BJ (cell line): ENCODE data around the gene CNTN5. TPM values are rescaled to one million over a fixed set of nuclear protein-coding genes. Genes with fewer than 3 reads are reported as not detected.

Experiments
- CTCF ChIA-PET: fragments of 350-600 bp; formaldehyde crosslinking; extraction: SDS; loops from one replicate; lab custom pipeline; 2021; ENCODE audit warnings: antibody characterized with exemption, inconsistent platforms; lab: Yijun Ruan, JAX
- POLR2A ChIA-PET: fragments of 300-600 bp; sonication (Branson Sonifier 250); formaldehyde crosslinking; extraction: SDS; loops from one replicate; lab custom pipeline; 2021; ENCODE audit warnings: antibody characterized with exemption; lab: Charles Lee
- DNase-seq: peaks from one replicate; pipeline ENCODE4 v3.0.0-alpha.2; 2011; ENCODE audit warnings: low read depth
- H3K27me3 ChIP-seq: 2 replicates; pipeline ENCODE4 v1.6.0; 2011; ENCODE audit warnings: low read length; ENCODE audit not compliant: control insufficient read depth, insufficient read depth
- H3K36me3 ChIP-seq: 2 replicates; pipeline ENCODE4 v1.5.1; 2011; ENCODE audit warnings: low read length; ENCODE audit not compliant: control insufficient read depth, insufficient read depth
- H3K4me3 ChIP-seq: 2 replicates; pipeline ENCODE4 v1.5.1; 2011; ENCODE audit warnings: low read depth, mild to moderate bottlenecking, control low read depth, low read length
- polyA plus RNA-seq: library from polyadenylated mRNA; depleted of rRNA; stranded (reverse); fragments of >200 nt; gene quantifications from 2 replicates; pipeline ENCODE4 v1.2.3, GENCODE V29; 2011
- TF ChIP-seq, protein P1 (sequence below): IDR thresholded peaks from 2 replicates; pipeline ENCODE4 v1.5.1; 2011; ENCODE audit warnings: low read depth, mild to moderate bottlenecking, control low read depth, inconsistent platforms, low read length, moderate library complexity; ENCODE audit not compliant: insufficient read depth

Gene CNTN5
- polyA plus RNA-seq, 1 experiment, result not detected

DNA sequence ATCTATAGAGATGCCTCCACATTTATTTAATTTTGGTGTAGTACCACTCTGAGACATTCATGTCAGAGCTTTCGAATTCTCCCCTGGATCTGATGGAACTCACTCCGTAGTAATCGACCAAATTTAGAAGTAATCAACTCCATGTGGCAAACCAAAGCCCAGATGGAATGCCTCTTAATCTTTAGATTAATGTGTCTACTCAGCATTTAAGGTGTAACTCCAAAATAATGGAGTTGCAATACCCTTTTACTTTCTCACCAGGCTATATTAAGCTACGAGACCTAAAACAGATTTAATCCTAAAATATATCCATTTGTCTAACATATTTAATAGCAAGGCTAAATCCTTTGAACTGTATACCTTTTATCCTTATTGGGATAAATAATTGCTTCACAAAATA is 473.3 kb downstream of the CNTN5 start:
- TF ChIP-seq, protein P1, sequence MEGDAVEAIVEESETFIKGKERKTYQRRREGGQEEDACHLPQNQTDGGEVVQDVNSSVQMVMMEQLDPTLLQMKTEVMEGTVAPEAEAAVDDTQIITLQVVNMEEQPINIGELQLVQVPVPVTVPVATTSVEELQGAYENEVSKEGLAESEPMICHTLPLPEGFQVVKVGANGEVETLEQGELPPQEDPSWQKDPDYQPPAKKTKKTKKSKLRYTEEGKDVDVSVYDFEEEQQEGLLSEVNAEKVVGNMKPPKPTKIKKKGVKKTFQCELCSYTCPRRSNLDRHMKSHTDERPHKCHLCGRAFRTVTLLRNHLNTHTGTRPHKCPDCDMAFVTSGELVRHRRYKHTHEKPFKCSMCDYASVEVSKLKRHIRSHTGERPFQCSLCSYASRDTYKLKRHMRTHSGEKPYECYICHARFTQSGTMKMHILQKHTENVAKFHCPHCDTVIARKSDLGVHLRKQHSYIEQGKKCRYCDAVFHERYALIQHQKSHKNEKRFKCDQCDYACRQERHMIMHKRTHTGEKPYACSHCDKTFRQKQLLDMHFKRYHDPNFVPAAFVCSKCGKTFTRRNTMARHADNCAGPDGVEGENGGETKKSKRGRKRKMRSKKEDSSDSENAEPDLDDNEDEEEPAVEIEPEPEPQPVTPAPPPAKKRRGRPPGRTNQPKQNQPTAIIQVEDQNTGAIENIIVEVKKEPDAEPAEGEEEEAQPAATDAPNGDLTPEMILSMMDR, result no peak
- no peak overlapping the region for H3K4me3 ChIP-seq
- POLR2A ChIA-PET, result no interaction called here
- CTCF ChIA-PET, result no interaction called here
- H3K27me3 ChIP-seq, result no peaks in the 10 kb centered on the region
- H3K36me3 ChIP-seq, result no peaks in the 10 kb centered on the region
- DNase-seq, result no peak

- H3K36me3 ChIP-seq, result no peaks in the 10 kb centered on the region
- TF ChIP-seq, protein P1, result no peak
- POLR2A ChIA-PET, result no interaction called here
- H3K4me3 ChIP-seq, result no peak overlapping the region
- no peaks in the 10 kb centered on the region for H3K27me3 ChIP-seq
- no peak for DNase-seq
- CTCF ChIA-PET, result no interaction called here
Observed at GRCh38 chr11:99501655-99502054, 480.9 kb downstream of the CNTN5 start.

- no peak for DNase-seq
- TF ChIP-seq, protein P1, result no peak
- POLR2A ChIA-PET, result no interaction called here
- Histone ChIP-seq H3K27me3 (no peaks in the 10 kb centered on the region), H3K36me3 (no peaks in the 10 kb centered on the region), H3K4me3 (no peak overlapping the region)
- CTCF ChIA-PET, result no interaction called here
Observed at GRCh38 chr11:99505316-99505715, 484.6 kb downstream of the CNTN5 start.

DNA sequence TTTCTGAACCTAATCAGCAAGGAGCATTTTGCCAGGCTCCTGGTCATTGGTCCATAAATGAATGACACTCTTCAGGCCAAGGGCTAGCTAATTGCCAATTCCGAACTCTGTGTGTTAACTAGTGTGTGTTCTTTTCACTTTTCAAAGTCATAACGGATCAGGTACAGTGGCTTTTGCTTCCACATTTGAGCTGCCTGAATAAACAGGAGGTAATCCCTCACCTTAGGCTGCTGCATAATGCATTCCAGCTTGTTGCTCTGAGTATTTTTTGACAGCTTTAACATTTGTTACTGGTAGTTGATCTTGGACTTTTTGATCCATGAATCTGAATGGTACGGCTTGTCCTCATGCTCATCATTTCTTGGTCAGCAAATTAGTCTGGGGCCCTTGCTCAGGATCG is 485.1 kb downstream of the CNTN5 start:
- DNase-seq, result no peak
- no peaks in the 10 kb centered on the region for H3K27me3 ChIP-seq
- ChIA-PET POLR2A (no interaction called here), CTCF (no interaction called here)
- no peaks in the 10 kb centered on the region for H3K36me3 ChIP-seq
- no peak overlapping the region for H3K4me3 ChIP-seq
- TF ChIP-seq, protein P1, result no peak

- TF ChIP-seq, protein P1, result no peak
- no peaks in the 10 kb centered on the region for H3K36me3 ChIP-seq
- H3K4me3 ChIP-seq, result no peak overlapping the region
- ChIA-PET POLR2A (no interaction called here), CTCF (no interaction called here)
- no peaks in the 10 kb centered on the region for H3K27me3 ChIP-seq
- no peak for DNase-seq
Observed at GRCh38 chr11:99509863-99510262, 489.1 kb downstream of the CNTN5 start.
